Caco-2 (cell line): Measurements from ENCODE around the gene NAA38. TPM values are rescaled to one million over a fixed set of nuclear protein-coding genes. Genes with fewer than 3 reads are reported as not detected.

Experiments
- BruUV-seq: library from RNA; stranded (reverse); fragments of 400-500 nt; replicated peaks from 2 replicates; lab custom pipeline; 2021; lab: Mats Ljungman, UMichigan
- CTCF ChIA-PET: fragments of 300-600 bp; sonication (Branson Sonifier 250); formaldehyde crosslinking; loops from one replicate; lab custom pipeline; 2022; ENCODE audit warnings: antibody characterized with exemption; lab: Charles Lee
- POLR2A ChIA-PET: fragments of 300-600 bp; sonication (Branson Sonifier 250); formaldehyde crosslinking; loops from one replicate; lab custom pipeline; 2022; ENCODE audit warnings: antibody characterized with exemption; lab: Charles Lee
- DNase-seq, 2 experiments: peaks; one replicate each; pipeline versions ENCODE4 v3.0.0 to v3.0.0-alpha.2; 2020 to 2022
- H3K27me3 ChIP-seq: replicated peaks from 2 replicates; pipeline ENCODE4 v1.6.0; 2011; ENCODE audit warnings: low read length; ENCODE audit not compliant: control insufficient read depth, insufficient read depth
- H3K36me3 ChIP-seq: 2 replicates; pipeline ENCODE4 v1.5.1; 2011; ENCODE audit warnings: low read length; ENCODE audit not compliant: control insufficient read depth, insufficient read depth
- H3K4me1 ChIP-seq: fragments of 250-450 bp; sonication (Bioruptor Pico); 2 replicates; pipeline ENCODE4 v1.5.1; 2020; ENCODE audit warnings: mild to moderate bottlenecking
- H3K4me3 ChIP-seq: 2 replicates; pipeline ENCODE4 v1.5.1; 2011; ENCODE audit warnings: low read depth, mild to moderate bottlenecking, control low read depth, low read length
- H3K9me3 ChIP-seq: fragments of 250-450 bp; sonication (Bioruptor Pico); 2 replicates; pipeline ENCODE4 v1.5.1; 2020; ENCODE audit warnings: mild to moderate bottlenecking, moderate library complexity
- H3K27ac Mint-ChIP-seq: one replicate; pipeline ENCODE4 v1.8.0; 2022; ENCODE audit warnings: mixed read lengths; ENCODE audit not compliant: unreplicated experiment
- H3K27me3 Mint-ChIP-seq: one replicate; pipeline ENCODE4 v1.8.0; 2022; ENCODE audit warnings: mixed read lengths; ENCODE audit not compliant: insufficient read depth, unreplicated experiment
- H3K36me3 Mint-ChIP-seq: one replicate; pipeline ENCODE4 v1.8.0; 2022; ENCODE audit warnings: mild to moderate bottlenecking, mixed read lengths; ENCODE audit not compliant: insufficient read depth, unreplicated experiment
- H3K4me1 Mint-ChIP-seq: one replicate; pipeline ENCODE4 v1.8.0; 2022; ENCODE audit warnings: low read depth, mixed read lengths; ENCODE audit not compliant: unreplicated experiment
- H3K4me3 Mint-ChIP-seq: one replicate; pipeline ENCODE4 v1.8.0; 2022; ENCODE audit warnings: mild to moderate bottlenecking, moderate library complexity, mixed read lengths; ENCODE audit not compliant: unreplicated experiment
- H3K9me3 Mint-ChIP-seq: one replicate; pipeline ENCODE4 v1.8.0; 2022; ENCODE audit warnings: mixed read lengths; ENCODE audit not compliant: unreplicated experiment
- CTCF ChIP-seq, 2 experiments: fragments of 200-600 bp in 1 of 2; IDR thresholded peaks; 1 replicate in 1 of 2; 2 replicates in 1 of 2; pipeline versions ENCODE4 v1.5.1 to v1.8.0; 2011 to 2022; ENCODE audit warnings: antibody characterized with exemption in 1 of 2, control low read depth in 1 of 2, inconsistent platforms in 1 of 2, low read depth in 1 of 2, low read length in 1 of 2, mild to moderate bottlenecking in 1 of 2, moderate library complexity in 1 of 2; ENCODE audit not compliant: insufficient read depth in 1 of 2, severe bottlenecking in 1 of 2, unreplicated experiment in 1 of 2
- intact Hi-C: fragments of 100-400 bp; cut with micrococcal nuclease; formaldehyde crosslinking; loops from one replicate; pipeline ENCODE4 v1.10.0; 2022; ENCODE audit not compliant: unreplicated experiment
- total RNA-seq: library from RNA; stranded (reverse); gene quantifications from 2 replicates; pipeline ENCODE4 v1.2.3, GENCODE V29; 2022

NAA38 gene
- total RNA-seq, 1 experiment from 2014 or later, result 27.4 TPM

DNA sequence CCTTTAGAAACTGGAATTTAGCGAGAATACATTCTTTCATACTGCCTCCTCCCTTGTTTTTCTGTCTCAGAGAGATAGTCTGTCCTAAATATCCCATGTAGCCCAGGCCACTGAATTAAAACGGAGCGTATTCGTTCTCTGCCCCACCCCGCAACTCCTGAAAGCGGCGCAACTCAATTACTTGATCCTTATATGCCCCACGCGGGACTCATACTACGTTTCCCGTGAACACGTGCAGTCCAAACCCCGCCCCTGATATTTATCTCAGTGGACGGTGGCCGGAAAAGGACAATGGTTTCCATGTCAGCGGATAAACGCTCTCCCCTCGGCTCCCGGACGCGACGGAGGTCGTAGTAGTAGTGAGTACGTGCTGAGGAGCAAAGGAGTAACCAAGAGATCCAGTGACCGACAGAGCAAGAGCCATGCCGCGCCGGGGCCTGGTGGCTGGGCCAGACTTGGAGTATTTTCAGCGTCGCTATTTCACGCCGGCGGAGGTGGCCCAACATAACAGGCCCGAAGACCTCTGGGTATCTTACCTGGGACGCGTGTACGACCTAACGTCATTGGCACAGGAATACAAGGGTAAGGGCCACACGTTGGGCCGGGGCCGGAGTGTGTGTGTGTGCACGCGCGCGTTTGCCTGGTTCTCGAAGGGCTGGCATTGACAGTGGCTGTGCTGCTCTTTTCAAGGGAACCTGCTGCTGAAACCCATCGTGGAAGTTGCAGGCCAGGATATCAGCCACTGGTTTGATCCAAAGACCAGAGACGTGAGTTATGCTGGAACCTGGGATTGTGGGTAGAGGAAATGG, 558 bp upstream of the NAA38 start, which contains the start of gene CYB5D1:
TSS of gene CYB5D1 (plus strand) at position 291 of the 809 bp plus-strand sequence. CDS start at position 423, 132 bp downstream.
- H3K4me1 Mint-ChIP-seq, result peaks cover 10% of the 10 kb centered on the region
- POLR2A ChIA-PET, result interaction anchor here (0.7 to 1.5 kb wide), 6 partner anchors 14 to 243 kb away, joined by 3 to 27 read pairs (median 6); partner anchors contain the start of gene KDM6B
- no peak within 1 kb of the TSS for H3K4me3 Mint-ChIP-seq
- no TSS peak for BruUV-seq
- no peaks in the 10 kb centered on the region for H3K9me3 ChIP-seq
- no peaks in the 10 kb centered on the region for H3K9me3 Mint-ChIP-seq
- no peaks in the 10 kb centered on the region for H3K4me1 ChIP-seq
- CTCF ChIA-PET, result interaction anchor here (0.6 to 1.5 kb wide), 17 partner anchors 13 to 207 kb away, joined by 3 to 8 read pairs (median 4); partner anchors contain the start of genes ATP1B2, CNTROB, KDM6B and TRAPPC1
- H3K27me3 Mint-ChIP-seq, result no peaks in the 10 kb centered on the region
- TF ChIP-seq CTCF (IDR thresholded peaks at IDR 0.05; ENCODE audit: insufficient read depth in 1 of 2, low read depth in 1 of 2, low read length in 1 of 2, severe bottlenecking in 1 of 2, unreplicated experiment in 1 of 2), result no peak
- H3K36me3 Mint-ChIP-seq, result peaks cover 24% of the 10 kb centered on the region
- no peaks in the 10 kb centered on the region for H3K36me3 ChIP-seq
- intact Hi-C loops, result loop anchor here (1.0 to 2.0 kb wide), 3 partner anchors 15 to 36 kb away; no protein-coding TSS in a partner anchor
- H3K27ac Mint-ChIP-seq, result no peak within 1 kb of the TSS
- H3K27me3 ChIP-seq, result no peaks in the 10 kb centered on the region
- peak; percentile 79 to 87 for DNase-seq
- peak within 1 kb of the TSS; percentile 49 for H3K4me3 ChIP-seq

DNA sequence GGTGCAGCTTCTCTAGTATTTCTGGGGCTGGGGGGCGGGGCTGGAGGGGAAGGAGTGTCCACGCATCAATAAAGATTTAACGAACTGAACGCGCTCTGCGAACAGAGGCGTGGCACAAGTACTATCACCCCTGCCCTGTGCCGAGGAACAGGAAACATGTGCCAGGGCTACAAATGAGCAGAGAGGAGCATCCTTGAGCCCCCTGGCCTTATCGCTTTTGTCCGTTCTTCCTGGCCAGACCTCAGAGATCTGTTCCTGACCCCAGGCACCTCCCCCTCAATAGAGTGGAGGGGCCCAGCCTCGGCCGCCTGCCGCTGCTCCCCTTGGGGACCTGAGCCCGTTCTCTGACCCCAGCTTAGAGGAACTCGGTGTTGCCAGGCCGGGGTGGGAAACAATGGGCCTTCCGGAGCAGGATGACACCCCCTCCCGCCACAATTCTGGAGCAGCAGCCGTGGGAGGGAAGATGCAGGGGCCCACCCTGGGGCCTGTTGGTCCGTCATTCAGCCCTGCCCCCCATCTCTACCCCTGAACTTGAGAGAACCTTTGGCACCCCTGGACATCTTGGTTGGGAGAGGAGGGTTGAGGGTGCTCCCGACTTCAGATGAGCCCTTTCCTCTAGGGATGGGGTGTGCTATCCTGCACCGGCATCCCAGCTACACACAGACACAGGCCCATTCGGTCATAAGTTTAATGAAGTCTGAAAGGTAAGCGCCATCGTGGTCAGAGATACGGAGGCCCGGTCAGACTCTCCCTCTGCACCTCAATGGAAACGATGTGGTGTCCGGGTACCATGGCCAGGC, 1.1 kb downstream of the NAA38 start:
- Histone ChIP-seq H3K36me3 (no peaks in the 10 kb centered on the region; the same call in 1 of the 2 replicates), H3K4me1 (no peaks in the 10 kb centered on the region), H3K9me3 (no peaks in the 10 kb centered on the region), H3K4me3 (peak overlapping the region; percentile 49), H3K27me3 (no peaks in the 10 kb centered on the region)
- Mint-ChIP-seq H3K9me3 (no peaks in the 10 kb centered on the region), H3K36me3 (peaks cover 40% of the 10 kb centered on the region), H3K27me3 (no peaks in the 10 kb centered on the region), H3K27ac (no peak overlapping the region), H3K4me1 (peaks cover 5% of the 10 kb centered on the region), H3K4me3 (no peak overlapping the region)
- intact Hi-C loops, result loop anchor here (2.0 kb wide), 1 partner anchor 13 kb away; no protein-coding TSS in a partner anchor
- CTCF ChIA-PET, result interaction anchor here (0.9 to 1.5 kb wide), 8 partner anchors 14 to 169 kb away, joined by 3 to 8 read pairs (median 5); partner anchors contain the start of genes CNTROB, KDM6B, TP53 and TRAPPC1
- no peak for DNase-seq
- no TSS peak for BruUV-seq
- TF ChIP-seq CTCF (IDR thresholded peaks at IDR 0.05; ENCODE audit: insufficient read depth in 1 of 2, low read depth in 1 of 2, low read length in 1 of 2, severe bottlenecking in 1 of 2, unreplicated experiment in 1 of 2), result no peak
- POLR2A ChIA-PET, result interaction anchor here (0.6 to 1.5 kb wide), 7 partner anchors 12 to 200 kb away, joined by 3 to 27 read pairs (median 4); partner anchors contain the start of genes KDM6B, RNF227 and TP53

DNA sequence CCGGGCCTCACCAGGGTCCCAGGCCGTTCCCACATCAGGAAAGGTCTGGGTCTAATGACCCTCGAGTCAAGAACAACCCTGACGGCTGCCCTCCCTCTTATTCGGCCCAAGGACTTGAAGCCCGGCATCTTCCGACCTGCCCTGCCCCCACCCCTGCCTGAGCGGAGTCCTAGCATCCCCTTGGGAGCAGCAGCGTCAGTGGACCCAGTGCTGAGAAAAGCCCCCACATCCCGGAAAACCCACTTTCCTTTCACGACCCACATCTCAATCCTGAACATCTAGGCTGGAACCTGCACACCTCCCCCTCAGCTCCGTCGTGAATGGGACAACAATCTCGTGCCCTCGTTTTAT, 1.7 kb downstream of the NAA38 start:
- Mint-ChIP-seq H3K4me1 (peaks cover 5% of the 10 kb centered on the region), H3K36me3 (peaks cover 40% of the 10 kb centered on the region), H3K9me3 (no peaks in the 10 kb centered on the region), H3K4me3 (no peak overlapping the region), H3K27me3 (no peaks in the 10 kb centered on the region), H3K27ac (no peak overlapping the region)
- BruUV-seq, result no TSS peak
- H3K4me3 ChIP-seq, result no peak overlapping the region
- DNase-seq, result no peak
- POLR2A ChIA-PET, result no interaction called here
- CTCF ChIA-PET, result no interaction called here
- H3K4me1 ChIP-seq, result no peaks in the 10 kb centered on the region
- TF ChIP-seq CTCF (IDR thresholded peaks at IDR 0.05; ENCODE audit: insufficient read depth in 1 of 2, low read depth in 1 of 2, low read length in 1 of 2, severe bottlenecking in 1 of 2, unreplicated experiment in 1 of 2), result no peak
- intact Hi-C loops, result loop anchor here (2.0 kb wide), 1 partner anchor 13 kb away; no protein-coding TSS in a partner anchor
- no peaks in the 10 kb centered on the region; the same call in none of the 2 replicates for H3K36me3 ChIP-seq
- no peaks in the 10 kb centered on the region for H3K9me3 ChIP-seq
- no peaks in the 10 kb centered on the region for H3K27me3 ChIP-seq
